Ishikawa (cell line): ENCODE measurements around the gene SLC2A3.
"Not testable (repeated sequence)": the region's sequence is repeated elsewhere in the genome, so short reads cannot be mapped to it uniquely, and the experiment has no call there.

Source experiments
- EP300 ChIP-seq: IDR thresholded peaks from 2 replicates; pipeline ENCODE4 v1.6.1; 2012; ENCODE audit warnings: borderline replicate concordance
- FOXM1 ChIP-seq: IDR thresholded peaks from 2 replicates; pipeline ENCODE4 v1.6.1; 2012; ENCODE audit warnings: low read depth, borderline replicate concordance
- MAX ChIP-seq: IDR thresholded peaks from 2 replicates; pipeline ENCODE4 v1.6.1; 2012
- NFIC ChIP-seq: IDR thresholded peaks from 2 replicates; pipeline ENCODE4 v1.6.1; 2012
- RAD21 ChIP-seq: IDR thresholded peaks from 2 replicates; pipeline ENCODE4 v1.6.1; 2012; ENCODE audit warnings: low read depth
- TEAD4 ChIP-seq: IDR thresholded peaks from 2 replicates; pipeline ENCODE4 v1.6.1; 2012
- YY1 ChIP-seq: IDR thresholded peaks from 2 replicates; pipeline ENCODE4 v1.6.1; 2012; ENCODE audit warnings: low read depth
- TF ChIP-seq, protein P1 (sequence below): IDR thresholded peaks from 2 replicates; pipeline ENCODE4 v1.6.1; 2012; ENCODE audit warnings: low read depth, mild to moderate bottlenecking

GRCh38 chr12:7932599-7933240, 3.3 kb downstream of the SLC2A3 start:
- not testable (repeated sequence) for TF ChIP-seq EP300, RAD21, MAX, YY1, TEAD4, NFIC, FOXM1
- TF ChIP-seq, protein P1, sequence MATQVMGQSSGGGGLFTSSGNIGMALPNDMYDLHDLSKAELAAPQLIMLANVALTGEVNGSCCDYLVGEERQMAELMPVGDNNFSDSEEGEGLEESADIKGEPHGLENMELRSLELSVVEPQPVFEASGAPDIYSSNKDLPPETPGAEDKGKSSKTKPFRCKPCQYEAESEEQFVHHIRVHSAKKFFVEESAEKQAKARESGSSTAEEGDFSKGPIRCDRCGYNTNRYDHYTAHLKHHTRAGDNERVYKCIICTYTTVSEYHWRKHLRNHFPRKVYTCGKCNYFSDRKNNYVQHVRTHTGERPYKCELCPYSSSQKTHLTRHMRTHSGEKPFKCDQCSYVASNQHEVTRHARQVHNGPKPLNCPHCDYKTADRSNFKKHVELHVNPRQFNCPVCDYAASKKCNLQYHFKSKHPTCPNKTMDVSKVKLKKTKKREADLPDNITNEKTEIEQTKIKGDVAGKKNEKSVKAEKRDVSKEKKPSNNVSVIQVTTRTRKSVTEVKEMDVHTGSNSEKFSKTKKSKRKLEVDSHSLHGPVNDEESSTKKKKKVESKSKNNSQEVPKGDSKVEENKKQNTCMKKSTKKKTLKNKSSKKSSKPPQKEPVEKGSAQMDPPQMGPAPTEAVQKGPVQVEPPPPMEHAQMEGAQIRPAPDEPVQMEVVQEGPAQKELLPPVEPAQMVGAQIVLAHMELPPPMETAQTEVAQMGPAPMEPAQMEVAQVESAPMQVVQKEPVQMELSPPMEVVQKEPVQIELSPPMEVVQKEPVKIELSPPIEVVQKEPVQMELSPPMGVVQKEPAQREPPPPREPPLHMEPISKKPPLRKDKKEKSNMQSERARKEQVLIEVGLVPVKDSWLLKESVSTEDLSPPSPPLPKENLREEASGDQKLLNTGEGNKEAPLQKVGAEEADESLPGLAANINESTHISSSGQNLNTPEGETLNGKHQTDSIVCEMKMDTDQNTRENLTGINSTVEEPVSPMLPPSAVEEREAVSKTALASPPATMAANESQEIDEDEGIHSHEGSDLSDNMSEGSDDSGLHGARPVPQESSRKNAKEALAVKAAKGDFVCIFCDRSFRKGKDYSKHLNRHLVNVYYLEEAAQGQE: peak; percentile 71
